DND-41 (cell line): Measurements from ENCODE around the gene STXBP6.

Experiments
- CTCF ChIP-seq: IDR thresholded peaks from 2 replicates; pipeline ENCODE4 v1.5.1; 2012; ENCODE audit warnings: borderline replicate concordance, low read length, moderate library complexity, mild to moderate bottlenecking; ENCODE audit not compliant: poor library complexity, severe bottlenecking; ENCODE audit errors: extremely low read depth
- EZH2 ChIP-seq: IDR thresholded peaks from 3 replicates; pipeline ENCODE4 v1.6.1; 2012; ENCODE audit warnings: borderline replicate concordance, low read depth, mild to moderate bottlenecking, moderate library complexity, low read length, inconsistent platforms; ENCODE audit not compliant: severe bottlenecking

- TF ChIP-seq EZH2, result no peak
- TF ChIP-seq CTCF, result no peak
Observed at GRCh38 chr14:25026476-25027137, 23.3 kb downstream of the STXBP6 start.
